GM19467 (cell line): ENCODE measurements around the gene EIF4H.
"Not testable (repeated sequence)": the region's sequence is repeated elsewhere in the genome, so short reads cannot be mapped to it uniquely, and the experiment has no call there.

Source experiments
- ATAC-seq: cut with Tn5 transposase; IDR thresholded peaks from one replicate; pipeline ENCODE4 v1.9.1; 2021; ENCODE audit warnings: mild to moderate bottlenecking, moderate library complexity; ENCODE audit not compliant: unreplicated experiment

EIF4H gene

GRCh38 chr7:74223711-74224510 is 49.8 kb downstream of the EIF4H start:
- ATAC-seq = no peak

- ATAC-seq = no peak
Measured at GRCh38 chr7:74224511-74224832, 50.3 kb downstream of the EIF4H start.

GRCh38 chr7:74224907-74225306 is 50.8 kb downstream of the EIF4H start:
- ATAC-seq = not testable (repeated sequence)

- ATAC-seq = no peak
Measured at GRCh38 chr7:74225400-74225799, 51.2 kb downstream of the EIF4H start.

- ATAC-seq = no peak
Measured at GRCh38 chr7:74226633-74227032, 52.5 kb downstream of the EIF4H start.

- no peak for ATAC-seq
Measured at GRCh38 chr7:74228951-74229900, 55.1 kb downstream of the EIF4H start.

GRCh38 chr7:74230446-74231231 is 56.5 kb downstream of the EIF4H start:
- ATAC-seq = peak; percentile 16

GRCh38 chr7:74231232-74231590 is 57.1 kb downstream of the EIF4H start:
- ATAC-seq = peak; percentile 66

GRCh38 chr7:74233655-74234285 is 59.6 kb downstream of the EIF4H start:
- ATAC-seq = no peak

GRCh38 chr7:74235518-74236268 is 61.5 kb downstream of the EIF4H start:
- ATAC-seq = no peak

GRCh38 chr7:74236284-74236683 is 62.1 kb downstream of the EIF4H start:
- ATAC-seq = no peak

- no peak for ATAC-seq
Measured at GRCh38 chr7:74240482-74240881, 66.3 kb downstream of the EIF4H start.

- no peak for ATAC-seq
Measured at GRCh38 chr7:74242122-74242443, 67.9 kb downstream of the EIF4H start.

GRCh38 chr7:74246497-74246896 is 72.3 kb downstream of the EIF4H start:
- no peak for ATAC-seq
